ENCODE data around the gene SLC3A2.
"Not testable (repeated sequence)": the region's sequence is repeated elsewhere in the genome, so short reads cannot be mapped to it uniquely, and the experiment has no call there.

SLC3A2 gene

GRCh38 chr11:62931499-62932278 lies 51.0 kb downstream of the SLC3A2 start:
- DNase-seq = peak; percentile 10 to 16

GRCh38 chr11:62933285-62933684 lies 52.6 kb downstream of the SLC3A2 start:
- DNase-seq = no peak

GRCh38 chr11:62933750-62934495 lies 53.2 kb downstream of the SLC3A2 start:
- no peak for DNase-seq

- no peak for DNase-seq
Observed at GRCh38 chr11:62934496-62934785, 53.7 kb downstream of the SLC3A2 start.

- not testable (repeated sequence) for DNase-seq
Observed at GRCh38 chr11:62937528-62937927, 56.8 kb downstream of the SLC3A2 start.
